NB4 (cell line): ENCODE data around the gene FRMPD4.

Experiments used
- DNase-seq: peaks from one replicate; pipeline ENCODE4 v3.0.0; 2010; ENCODE audit warnings: low read depth
- H3K4me3 ChIP-seq: one replicate; pipeline ENCODE4 v1.5.1; 2011; ENCODE audit warnings: mild to moderate bottlenecking, low read depth, low read length, moderate library complexity
- CTCF ChIP-seq: IDR thresholded peaks from one replicate; pipeline ENCODE4 v1.5.1; 2012; ENCODE audit warnings: low read depth, low read length
- MAX ChIP-seq: IDR thresholded peaks from 2 replicates; pipeline ENCODE4 v1.6.1; 2011; ENCODE audit warnings: low read depth, low read length
- MYC ChIP-seq: IDR thresholded peaks from 2 replicates; pipeline ENCODE4 v1.6.1; 2011; ENCODE audit warnings: low read depth, low read length
- POLR2A ChIP-seq: IDR thresholded peaks from 2 replicates; pipeline ENCODE4 v1.6.1; 2011; ENCODE audit warnings: mild to moderate bottlenecking; ENCODE audit not compliant: insufficient read length; ENCODE audit errors: extremely low read depth

FRMPD4 gene

DNA sequence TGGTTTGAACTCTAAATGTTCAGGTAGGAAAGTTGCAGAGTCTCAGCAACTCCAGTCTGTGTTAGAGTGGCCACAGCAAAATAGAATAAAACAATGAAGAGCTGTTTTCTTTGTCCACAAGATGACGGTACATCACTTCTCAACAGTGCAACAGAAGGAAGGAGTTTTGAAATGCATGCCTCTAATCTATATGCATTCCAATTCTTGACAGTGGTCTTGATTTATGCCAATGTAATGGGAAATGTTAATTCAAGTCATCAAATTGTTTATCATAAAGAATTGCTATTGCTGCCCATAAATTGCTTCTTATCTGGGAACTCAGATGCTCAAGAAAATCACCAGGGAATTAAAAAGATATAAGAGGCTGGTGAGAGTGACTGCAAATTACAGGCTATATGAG is 457.4 kb downstream of the FRMPD4 start:
- no peak for DNase-seq
- no peak overlapping the region for H3K4me3 ChIP-seq
- TF ChIP-seq MYC (no peak), MAX (no peak), POLR2A (no peak), CTCF (no peak)

- no peak for TF ChIP-seq MYC
- no peak for TF ChIP-seq CTCF
- peak; percentile 81 for DNase-seq
- H3K4me3 ChIP-seq, result no peak overlapping the region
Observed at GRCh38 chrX:12610079-12610478, 471.8 kb downstream of the FRMPD4 start.

- no peak overlapping the region for H3K4me3 ChIP-seq
- TF ChIP-seq POLR2A (no peak), MYC (no peak), MAX (no peak), CTCF (no peak)
- no peak for DNase-seq
Observed at GRCh38 chrX:12611471-12611870, 473.2 kb downstream of the FRMPD4 start.

DNA sequence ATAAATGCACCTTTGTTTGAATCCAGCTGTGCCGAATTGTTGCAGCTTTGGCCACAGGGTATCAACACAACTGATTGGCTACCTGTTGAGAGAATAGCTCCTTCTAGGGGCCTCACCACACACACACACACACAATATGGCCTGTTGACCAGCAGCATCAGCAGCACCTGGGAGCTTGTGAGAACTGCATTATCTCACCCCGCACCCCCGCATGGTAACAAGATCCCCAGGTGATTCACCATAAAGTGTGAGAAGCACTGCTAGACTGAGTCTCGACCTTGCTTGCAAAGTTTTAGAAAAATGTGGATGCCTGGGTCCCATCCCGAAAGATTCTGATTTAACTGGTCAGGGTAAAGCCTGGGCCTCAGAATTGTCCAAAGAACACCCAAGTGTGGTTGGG is 476.0 kb downstream of the FRMPD4 start:
- DNase-seq, result no peak
- TF ChIP-seq CTCF (no peak), MYC (no peak), POLR2A (no peak), MAX (no peak)
- H3K4me3 ChIP-seq, result no peak overlapping the region

DNA sequence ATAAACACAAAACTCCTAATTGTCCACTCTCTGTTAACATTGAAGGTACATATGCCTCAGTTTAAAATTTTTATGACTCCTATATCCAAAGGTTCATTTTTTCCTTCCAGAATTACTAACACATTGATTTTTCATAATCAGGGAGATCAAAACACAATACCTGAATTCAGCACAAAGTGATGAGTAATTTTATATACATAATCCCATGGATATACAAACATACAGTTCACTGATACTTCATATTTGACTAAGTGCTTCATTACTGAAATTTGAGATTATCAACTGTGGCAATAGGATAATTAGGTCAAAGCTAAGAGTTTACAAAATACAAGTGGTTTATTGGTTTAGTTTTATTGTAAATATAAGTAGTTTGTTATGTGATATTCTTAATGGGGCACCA is 476.8 kb downstream of the FRMPD4 start:
- no peak overlapping the region for H3K4me3 ChIP-seq
- no peak for DNase-seq
- TF ChIP-seq CTCF, result no peak
- TF ChIP-seq MAX, result no peak
- no peak for TF ChIP-seq POLR2A
- no peak for TF ChIP-seq MYC

DNA sequence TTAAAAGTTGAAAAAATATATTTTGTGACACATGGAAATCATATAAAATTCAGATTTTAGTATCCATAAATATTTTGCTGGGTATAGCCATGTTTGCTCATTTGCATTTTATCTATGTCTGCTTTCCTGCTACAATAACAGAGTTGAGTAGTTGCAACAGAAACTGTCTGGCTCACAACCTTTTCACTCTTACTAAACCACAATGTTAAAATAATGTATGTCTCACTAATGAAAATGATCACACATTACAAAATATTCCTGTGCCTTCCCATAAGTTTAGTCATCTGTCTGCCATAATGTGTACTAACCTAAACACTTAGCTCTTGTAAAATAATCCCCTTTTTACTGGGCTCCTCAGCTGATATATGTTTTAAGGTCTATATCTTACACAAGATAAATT is 479.0 kb downstream of the FRMPD4 start:
- TF ChIP-seq MYC (no peak), CTCF (no peak), MAX (no peak), POLR2A (no peak)
- H3K4me3 ChIP-seq, result no peak overlapping the region
- DNase-seq, result no peak
